Inflammatory macrophage (primary cell): ENCODE measurements around the gene HSD17B3.
"Not testable (repeated sequence)": the region's sequence is repeated elsewhere in the genome, so short reads cannot be mapped to it uniquely, and the experiment has no call there.

ENCODE experiments used
- DNase-seq, 2 donors: peaks; one replicate each; pipeline ENCODE4 v3.0.0-alpha.2; 2020 to 2022
- total RNA-seq, 18 experiments: gene quantifications; one replicate each; lab custom pipeline; 2026; ENCODE audit warnings: mixed read lengths in 6 of 18, inconsistent platforms in 2 of 18; lab: John Stamatoyannopoulos, UW

HSD17B3 gene
- total RNA-seq: 0 reads per million in 18 experiments

DNA sequence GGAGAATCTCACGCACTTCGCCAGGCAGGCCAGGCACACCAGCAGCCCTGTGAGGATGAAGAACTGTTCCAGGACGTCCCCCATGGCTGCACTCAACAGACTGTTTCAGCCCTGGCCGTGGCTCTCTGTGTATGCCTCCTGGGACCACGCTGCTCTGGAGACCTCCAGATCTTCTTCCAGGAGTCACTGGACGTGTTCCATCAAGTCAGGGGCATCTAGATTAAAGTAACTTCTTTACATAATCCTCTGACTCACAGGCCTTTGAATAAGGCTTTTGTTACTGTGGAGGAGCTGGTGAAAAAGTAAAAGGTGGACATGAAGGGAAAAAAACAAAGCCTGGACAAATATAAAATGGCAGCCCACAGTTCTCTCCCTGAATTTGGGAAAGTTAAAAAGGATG, at the start of gene HSD17B3:
Gene HSD17B3 (minus strand): TSS at position 156 of the 400 bp plus-strand sequence. CDS start 72 bp downstream, at position 84.
- no peak for DNase-seq

DNA sequence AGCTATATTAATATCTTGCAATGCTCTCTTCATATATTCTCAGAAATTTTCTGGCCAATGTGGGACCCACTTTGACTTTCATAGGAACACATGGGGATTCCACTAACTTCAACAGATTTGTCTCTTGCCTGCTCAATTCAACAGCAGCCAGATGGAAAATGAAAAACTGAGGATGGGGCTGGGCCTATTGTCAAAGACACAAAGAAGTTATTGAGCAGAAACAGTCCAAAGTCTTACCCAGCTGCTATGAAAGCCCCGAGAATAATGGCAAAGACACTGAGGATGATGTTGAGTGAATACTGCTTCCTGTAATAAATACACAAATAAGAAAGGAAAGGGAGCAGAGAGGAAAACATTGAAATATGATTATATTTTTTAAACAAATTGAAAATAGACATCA, 48.9 kb upstream of the HSD17B3 start:
- DNase-seq: no peak

DNA sequence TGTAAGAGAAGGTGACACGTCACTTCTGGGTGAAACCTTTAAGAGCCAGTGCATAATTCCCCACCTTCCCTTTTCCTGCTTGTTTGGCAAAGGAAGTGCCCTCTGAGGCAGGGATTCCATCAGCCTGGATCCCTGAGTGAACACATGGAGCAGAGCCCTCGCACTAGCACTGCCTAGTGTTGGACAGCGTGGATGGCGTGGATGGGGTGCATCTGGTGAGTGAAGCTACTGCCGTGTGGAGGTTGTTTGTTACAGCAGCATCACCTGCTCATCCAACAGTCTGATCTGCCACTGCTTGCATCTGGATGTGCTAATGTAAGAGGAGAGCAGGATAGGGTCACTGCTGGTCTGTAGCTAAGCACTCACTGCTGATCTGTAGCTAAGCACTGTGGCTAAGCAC, 46.3 kb upstream of the HSD17B3 start:
- no peak for DNase-seq

DNA sequence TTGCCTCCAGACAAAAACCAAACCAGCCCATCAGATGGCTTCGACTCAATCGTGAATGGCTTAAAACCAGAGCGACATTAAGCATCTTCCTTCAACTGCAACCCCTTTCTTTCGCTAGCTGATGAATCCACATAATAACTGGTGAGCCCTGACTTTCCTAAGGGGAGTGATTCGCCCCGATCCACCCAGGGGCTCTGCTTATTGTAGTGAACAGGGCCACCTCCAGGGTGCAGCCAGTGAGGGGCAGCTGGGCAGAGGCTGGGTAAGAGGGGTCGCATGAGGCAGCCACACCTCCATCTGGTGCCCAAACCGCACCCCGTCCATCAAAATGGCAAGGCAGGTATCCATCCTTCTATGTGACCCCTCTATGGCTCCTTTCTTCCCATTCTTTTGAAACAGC, 43.6 kb upstream of the HSD17B3 start:
- DNase-seq: no peak

DNA sequence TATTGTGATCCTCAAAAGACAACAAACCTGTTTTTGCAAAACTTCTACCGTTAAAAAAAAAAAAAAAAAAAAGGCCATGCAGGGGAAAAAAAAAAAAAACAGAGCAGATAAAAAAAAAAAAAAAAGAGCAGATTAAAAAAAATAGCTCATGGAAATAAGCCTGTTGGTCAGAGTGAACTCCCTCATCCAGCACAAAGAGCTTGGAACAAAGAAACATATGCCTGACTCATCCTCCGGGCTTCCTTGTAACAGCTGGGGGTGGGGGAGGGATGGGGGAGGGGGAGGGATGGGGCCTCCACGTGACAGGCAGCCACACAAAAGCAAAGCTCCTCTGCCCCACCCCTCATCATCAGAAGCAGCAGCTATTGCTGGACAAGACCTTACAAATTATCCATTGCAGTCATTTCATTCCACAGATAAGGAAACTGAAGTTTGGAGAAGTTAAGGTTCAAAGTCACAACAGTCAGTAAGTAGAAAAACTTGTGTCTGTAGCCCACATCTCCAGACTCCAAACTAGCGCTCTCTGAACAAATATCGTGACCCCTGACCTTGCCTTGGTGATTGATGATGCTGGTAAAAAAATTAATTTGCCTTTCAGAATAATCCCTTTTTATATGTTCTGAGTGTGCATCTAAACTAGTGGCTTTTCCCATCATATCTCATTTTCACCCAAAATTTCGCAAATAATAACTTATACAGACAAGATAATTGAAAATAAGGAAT, 42.6 kb upstream of the HSD17B3 start:
- DNase-seq: peak; percentile 14 to 43

DNA sequence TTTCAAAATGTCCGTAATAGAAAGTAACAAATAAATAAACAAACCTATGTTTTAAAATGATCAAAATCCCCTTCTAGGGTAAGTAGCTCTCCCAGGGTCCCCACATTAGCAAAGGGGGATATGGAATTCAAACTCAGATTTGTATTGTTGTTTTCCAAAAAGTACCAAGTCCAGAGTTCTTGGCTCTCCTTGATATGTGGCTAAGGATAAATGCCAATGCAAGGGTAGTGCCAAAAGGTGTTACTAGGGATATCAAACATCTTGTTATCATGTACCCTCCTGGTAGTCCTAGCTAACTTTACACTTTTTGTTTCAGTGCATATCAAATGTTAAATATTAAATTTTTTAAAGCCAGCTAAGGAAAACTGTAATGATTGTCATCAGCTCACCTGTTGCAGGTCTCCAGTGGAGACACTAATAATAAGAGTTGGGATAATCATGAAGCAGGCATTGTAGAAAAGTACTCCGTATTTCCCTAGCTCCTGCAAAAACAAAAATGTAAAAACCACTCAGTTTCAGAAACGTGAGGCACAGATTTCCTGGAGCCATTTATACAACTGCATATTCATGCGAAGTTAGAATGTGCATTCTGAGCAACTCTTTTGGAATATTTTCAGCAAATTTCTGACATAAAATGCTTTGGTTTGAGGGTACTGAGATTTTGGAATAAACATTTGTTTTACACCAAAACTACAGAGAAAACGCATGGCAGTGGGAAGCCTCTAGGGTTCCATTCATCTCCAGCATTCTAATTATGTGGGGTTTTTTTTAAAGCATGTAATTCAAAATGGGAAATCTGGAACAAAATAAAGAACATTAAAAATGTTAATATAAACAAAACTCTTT, 41.8 kb upstream of the HSD17B3 start:
- no peak for DNase-seq

DNA sequence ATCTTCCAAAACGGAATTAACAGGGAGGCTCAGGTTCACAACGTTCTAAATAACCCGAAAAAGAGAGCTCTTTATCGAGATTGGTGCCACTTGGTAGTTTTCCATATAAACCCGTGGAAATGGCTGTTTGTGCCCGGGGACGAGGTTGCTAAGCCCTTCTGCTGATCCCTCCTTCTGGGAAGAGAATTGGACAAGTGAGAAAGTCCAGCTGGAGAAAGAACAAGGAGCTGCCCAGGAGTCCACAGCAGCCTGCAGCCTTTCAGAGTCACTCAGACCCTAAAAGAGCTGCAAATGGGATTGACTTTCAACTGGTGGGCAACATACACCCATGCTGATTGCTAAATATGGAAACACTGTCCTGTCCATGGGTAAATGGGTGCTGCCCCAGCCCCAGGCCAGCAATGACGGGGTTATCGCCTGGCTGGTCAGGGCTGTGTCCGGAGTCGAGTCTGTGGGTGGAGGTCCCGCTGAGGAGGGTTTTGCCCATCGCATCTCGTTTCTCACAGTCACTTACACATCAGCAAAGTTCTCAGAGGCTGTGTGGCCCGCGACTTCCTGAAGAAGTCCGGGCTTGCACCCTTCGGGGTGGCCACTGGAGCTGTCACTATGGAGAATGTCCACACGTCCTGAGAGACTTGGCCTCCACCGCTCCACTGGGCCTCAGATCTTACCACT, 40.7 kb upstream of the HSD17B3 start:
- no peak for DNase-seq

DNA sequence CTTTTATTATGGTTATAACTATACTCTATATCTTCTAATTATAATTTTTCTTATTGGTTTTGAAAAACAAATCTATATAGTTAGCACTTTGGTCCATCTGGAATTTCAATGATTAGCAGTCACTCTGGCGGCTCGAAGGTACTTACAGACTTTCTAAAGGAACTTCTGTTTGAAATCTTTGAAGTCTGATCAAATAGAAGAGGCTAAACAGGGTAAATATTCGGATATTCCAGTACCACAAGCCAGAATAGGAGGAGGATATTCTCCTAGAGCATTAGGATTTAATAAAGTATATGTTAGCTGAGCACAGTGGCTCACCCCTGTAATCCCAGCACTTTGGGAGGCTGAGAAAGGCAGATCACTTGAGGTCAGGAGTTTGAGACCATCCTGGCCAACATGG, 38.7 kb upstream of the HSD17B3 start:
- DNase-seq: no peak

DNA sequence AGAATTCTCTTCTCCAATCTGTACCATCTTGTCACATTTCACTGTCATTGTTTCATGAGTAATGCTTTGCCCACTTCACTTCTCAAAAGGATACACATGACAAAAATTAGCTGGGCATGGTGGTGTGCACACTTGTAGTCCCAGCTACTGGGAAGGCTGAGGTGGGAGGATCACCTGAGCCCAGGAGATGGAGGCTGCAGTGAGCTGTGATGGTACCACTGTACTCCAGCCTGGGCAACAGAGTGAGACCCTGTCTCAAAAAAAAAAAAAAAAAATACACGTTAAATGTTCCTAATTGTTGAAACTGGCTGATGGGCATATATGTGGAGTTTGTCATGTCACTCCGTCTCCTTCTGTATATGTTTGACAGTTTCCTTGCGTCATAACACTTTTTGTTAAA, 36.3 kb upstream of the HSD17B3 start:
- no peak for DNase-seq

DNA sequence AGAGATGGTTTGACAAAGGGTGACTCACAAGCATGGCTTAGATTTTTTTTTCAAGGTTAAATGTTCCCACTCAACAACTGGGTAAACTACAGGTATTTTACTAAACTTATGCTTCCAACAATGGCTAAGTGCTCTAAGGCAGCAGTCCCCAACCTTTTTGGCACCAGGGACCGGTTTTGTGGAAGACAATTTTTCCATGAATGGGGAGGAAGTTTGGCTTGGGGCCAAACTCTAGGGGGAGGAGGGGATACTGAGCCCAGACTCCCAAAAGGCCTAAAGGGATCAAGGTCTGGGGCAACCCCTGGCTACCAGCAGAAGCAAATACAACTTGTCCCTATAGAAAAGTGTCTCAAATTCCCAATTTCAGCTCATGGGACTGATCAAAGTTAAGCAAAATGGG, 32.0 kb upstream of the HSD17B3 start:
- no peak for DNase-seq

DNA sequence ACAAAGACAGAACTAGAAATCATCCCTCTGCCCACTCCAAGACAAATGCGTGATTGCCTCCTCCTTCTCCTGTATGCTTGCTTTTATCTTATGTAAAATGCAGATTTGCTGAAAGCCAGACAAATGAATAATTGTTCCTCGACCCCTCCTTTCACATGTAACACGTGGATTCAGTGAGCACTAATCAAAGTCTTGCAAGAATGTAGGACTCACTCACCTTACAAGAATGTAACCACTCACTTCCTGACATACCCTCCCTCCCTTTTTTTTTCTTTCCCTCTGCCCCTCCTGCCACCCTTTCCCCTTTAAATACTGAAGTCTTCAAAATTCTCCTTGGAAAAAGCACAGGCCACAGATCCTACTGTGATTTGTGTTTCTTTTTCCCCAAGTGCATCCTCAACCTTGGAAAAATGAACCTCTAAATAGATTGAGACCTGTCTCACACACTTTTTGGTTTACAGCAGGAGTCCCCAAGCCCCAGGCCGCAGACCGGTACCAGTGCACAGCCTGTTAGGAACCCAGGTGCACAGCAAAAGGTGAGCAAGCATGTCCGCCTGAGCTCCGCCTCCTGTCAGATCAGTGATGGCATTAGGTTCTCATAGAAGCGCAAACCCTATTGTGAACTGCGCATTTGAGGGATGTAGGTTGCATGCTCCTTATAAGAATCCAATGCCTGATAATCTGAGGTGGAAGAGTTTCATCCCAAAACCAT, 29.4 kb upstream of the HSD17B3 start:
- no peak for DNase-seq

DNA sequence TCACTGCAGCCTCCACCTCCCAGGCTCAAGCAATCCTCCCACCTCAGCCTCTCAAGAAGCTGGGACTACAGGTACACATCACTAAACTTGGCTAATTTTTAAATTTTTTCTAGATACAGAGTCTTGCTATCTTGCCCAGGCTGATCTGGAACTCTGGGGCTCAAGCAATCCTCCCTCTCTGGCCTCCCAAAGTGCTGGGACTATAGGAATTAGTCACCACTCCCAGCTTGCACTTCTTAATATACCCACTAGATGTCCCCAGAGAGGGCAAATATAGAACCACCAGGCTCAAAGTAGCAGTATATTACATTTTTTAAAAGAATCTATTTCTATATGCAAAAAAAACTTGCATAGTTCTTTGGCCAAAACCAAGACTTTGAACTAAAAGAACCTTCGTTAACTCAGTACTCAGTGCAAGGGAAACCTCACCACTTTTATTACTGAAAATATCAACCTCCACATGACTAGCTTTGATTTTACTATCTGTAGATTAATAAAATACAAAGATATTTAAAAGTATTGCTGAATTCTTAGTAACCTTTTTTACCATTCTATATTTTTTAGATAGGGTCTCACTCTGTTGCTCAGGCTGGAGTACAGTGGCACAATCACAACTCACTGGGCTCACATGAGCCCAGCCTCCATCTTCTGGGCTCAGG, 25.8 kb upstream of the HSD17B3 start:
- peak; percentile 58 to 68 for DNase-seq

DNA sequence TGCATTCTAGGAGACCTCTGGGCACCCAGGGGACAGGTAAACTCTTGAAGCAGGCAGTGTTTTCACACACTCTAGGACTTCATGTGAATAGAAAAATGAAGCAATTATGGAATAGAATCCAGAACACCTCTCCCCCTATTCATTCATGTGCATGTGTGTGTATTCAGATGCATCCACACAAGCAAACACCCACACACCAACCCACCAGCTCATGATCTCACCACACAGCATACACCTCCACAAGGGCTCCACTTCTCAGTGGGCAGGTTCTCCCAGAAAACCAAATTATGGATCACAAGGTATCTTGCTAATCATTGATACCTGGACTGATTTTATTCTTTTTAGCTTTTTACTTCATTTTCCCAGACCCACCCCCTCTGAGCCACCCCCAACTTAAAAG, 21.2 kb upstream of the HSD17B3 start:
- DNase-seq: no peak

DNA sequence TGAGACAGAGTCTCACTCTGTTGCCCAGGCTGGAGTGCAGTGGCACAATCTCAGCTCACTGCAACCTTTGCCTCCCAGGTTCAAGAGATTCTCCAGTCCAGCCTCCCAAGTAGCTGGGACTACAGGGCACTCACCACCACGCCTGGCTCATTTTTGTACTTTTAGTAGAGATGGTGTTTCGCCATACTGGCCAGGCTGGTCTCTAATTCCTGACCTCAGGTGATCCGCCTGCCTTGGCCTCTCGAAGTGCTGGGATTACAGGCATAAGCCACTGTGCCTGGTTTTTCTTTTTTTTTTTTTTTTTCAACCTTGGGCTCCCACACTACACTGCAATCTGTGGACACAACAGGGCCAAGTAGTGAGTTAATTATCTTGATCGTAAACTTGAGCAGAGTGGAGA, 20.8 kb upstream of the HSD17B3 start:
- not testable (repeated sequence) for DNase-seq

DNA sequence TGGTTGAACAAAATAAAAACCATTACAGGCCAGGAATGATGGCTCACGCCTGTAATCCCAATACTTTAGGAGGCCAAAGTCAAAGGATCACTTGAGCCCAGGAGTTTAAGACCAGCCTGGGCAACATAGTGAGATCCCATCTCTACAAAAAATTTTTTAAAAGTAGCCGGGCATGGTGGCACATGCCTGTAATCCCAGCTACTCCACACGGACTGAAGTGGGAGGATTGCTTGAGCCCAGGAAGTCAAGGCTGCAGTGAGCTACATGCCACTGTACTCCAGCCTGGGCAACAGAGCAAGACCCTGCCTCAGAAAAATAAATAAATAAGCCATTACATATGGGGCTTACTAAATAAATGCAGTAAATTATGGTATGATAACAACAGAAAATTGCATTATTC, 20.2 kb upstream of the HSD17B3 start:
- DNase-seq: not testable (repeated sequence)

DNA sequence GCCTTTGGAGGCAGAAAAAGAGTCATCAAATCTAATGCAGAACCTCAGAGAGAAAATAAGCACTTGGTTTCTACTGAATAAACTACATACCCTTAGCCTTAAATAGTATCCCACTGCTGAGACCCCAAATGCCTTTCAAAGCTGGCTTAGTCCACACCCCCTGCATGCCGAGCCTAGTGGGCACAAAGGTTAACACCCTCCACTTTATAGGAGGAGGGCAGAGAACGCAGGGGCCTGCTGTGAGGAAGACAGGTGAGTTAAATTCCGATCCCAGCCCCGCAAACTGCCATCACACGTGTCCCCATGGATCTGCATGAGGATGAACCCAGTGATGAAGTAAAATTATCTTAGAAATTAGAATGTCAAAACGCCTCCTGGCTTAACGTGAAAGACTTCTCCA, 19.5 kb upstream of the HSD17B3 start:
- DNase-seq: no peak

DNA sequence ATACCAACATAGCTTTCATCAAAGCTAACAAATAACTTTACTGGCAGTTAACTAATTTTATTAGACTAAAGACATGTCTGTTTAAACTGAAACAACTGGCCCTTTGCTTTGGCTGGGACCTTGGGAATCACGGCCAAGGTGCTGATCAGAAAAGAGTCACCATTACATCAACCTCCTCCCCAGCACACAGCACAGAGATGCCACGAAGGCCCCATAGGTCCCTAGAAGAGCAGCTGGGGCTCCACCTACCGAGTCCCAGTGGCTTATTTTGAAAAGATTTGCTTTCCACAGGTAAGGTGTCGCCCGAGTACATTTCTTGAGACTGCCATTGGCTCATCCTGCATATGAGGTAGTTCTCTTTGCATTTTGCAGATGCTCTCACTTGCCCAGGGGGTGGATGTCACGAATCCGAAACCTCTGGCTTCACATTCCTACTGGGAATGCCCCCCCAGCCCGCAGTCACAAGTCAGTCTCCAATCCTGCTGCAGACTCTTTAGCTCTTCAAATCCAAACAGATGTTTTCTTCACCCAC, 18.8 kb upstream of the HSD17B3 start:
- DNase-seq: no peak

DNA sequence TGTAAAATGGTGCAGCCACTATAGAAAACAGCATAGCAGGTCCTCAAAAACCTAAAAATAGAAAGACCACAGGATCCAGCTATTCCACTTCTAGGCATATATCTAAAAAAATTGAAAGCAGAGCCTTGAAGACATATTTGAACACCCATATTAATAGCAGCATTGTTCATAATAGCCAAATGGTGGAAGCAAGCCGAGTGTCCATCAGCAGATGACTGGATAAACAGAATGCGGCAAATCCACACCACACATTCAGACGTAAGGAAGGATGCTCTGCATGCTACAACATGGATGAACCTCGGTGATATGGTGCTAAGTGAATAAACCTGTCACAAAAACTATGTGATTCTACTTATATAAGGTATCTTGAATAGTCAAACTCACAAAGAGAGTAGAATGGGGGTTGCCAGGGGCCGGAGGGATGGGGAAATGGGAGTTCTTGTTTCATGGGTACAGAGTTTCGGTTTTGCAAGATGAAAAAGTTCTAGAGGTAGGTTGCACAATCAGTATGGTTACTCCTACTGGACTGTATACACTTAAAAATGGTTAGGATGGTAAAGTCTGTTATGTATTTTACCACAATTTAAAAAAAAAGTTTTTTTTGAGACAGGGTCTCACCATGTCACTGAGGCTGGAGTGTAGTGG, 17.1 kb upstream of the HSD17B3 start:
- DNase-seq: peak; percentile 21 to 36

DNA sequence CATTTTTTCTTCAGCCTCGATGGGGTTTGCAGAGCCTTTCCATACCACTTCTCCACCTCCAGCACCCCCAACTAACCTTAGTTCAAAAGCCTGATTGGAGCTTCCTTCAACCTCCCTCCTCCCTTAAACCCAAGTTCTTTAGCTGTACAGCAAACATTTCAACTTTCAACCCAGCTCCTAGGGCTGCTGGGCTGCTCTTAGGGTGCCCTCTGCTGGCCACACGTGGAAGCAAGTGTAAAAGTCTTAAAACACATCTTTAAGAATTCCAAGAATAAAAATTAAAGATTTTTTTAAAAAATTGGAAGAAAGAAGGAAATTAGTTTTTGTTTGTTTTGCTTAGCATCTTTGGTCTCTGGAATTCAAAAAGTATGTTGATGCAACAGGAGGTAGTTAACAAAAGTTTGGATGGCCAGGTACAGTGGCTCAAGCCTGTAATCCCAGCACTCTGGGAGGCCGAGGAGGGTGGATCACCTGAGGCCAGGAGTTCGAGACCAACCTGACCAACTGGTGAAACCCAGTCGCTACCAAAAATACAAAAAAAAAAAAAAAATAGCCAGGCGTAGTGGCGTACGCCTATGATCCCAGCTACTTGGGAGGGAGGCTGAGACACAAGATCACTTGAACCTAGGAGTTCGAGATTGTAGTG, 15.5 kb upstream of the HSD17B3 start:
- DNase-seq: peak; percentile 50 to 57

DNA sequence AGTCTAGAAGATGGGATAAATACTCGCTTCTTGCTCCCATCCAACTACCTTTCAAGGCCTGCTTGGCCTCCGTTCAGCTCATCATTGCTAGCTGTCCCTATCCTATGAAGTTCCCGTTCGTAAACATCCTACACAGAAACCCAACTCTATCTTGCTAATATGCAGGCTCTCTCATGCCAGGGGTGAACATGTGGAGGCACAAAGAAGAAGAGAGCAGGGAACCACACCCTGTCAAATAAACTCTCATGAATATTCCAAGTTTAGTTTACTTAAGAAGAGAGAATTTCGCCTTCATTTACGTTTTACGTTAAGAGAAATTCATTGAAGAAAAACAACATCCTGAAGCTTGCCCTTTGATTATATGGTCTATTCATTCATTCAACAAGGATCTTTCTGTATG, 7.9 kb upstream of the HSD17B3 start:
- DNase-seq: no peak

DNA sequence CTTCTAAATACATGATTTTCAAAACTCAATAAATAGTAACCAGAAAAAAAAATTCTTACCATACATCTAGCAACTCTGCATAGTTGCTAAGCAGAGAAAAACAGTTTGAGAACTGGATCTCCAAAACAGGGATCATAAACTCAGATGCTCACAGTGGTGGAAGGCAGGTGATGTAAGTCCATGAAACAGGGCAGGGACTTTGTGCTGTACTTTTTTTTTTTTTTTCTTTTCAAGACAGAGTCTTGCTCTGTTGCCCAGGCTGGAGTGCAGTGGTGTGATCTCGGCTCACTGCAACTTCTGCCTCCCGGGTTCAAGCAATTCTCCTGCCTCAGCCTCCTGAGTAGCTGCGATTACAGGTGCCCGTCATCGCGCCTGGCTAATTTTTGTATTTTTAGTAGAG, 5.0 kb upstream of the HSD17B3 start:
- DNase-seq: not testable (repeated sequence)
